Measurements from ENCODE around the gene MLLT10. TPM values are rescaled to one million over a fixed set of nuclear protein-coding genes. Genes with fewer than 3 reads are reported as not detected.
A peak's percentile ranks its signal among the peaks of the same experiment; 100 is the strongest.

Gene MLLT10
- total RNA-seq, 2 donors from 2014 or later = 55.8 to 62.9 TPM

DNA sequence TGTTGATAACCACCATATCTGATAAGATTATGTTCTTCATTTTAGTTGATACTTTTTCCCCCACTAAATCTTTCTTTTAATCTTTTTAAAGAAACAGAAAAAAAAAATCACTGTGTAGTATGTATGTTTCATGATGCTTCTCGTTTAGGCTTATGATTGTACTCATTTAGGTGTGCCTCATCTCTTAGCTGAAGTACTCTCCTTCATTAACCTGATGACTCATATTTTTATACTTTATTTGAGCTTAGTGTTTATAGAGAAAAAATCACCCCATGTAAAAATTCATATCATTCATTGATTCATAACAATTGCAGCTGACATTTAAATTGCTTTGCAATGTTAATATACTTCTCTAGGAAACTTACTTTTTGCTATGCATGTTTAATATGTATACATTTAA lies 158.9 kb downstream of the MLLT10 start:
- H3K4me3 Mint-ChIP-seq = no peak overlapping the region
- H3K36me3 ChIP-seq (ENCODE audit: control insufficient read depth, insufficient read depth, low read length) = peaks cover 63% of the 10 kb centered on the region
- H3K27me3 ChIP-seq (ENCODE audit: control insufficient read depth, insufficient read depth, low read length, poor library complexity, severe bottlenecking) = no peaks in the 10 kb centered on the region
- no peak for DNase-seq
- no peaks in the 10 kb centered on the region for H3K4me1 Mint-ChIP-seq
- no peak for TF ChIP-seq CTCF (conservative IDR thresholded peaks at IDR 0.05)
- H3K9me3 ChIP-seq (ENCODE audit: control insufficient read depth, low read length) = peaks cover 7% of the 10 kb centered on the region
- no peak overlapping the region for H3K27ac ChIP-seq (ENCODE audit: low read depth, low read length)
- H3K27me3 Mint-ChIP-seq (ENCODE audit: insufficient read depth) = no peaks in the 10 kb centered on the region
- no peak overlapping the region for H3K27ac Mint-ChIP-seq
- no peaks in the 10 kb centered on the region for H3K9me3 Mint-ChIP-seq
- WGBS, 2 experiments (ENCODE audit: insufficient coverage in 1 of 2, insufficient read length in 1 of 2) = 100% methylated on average over 1 of the region's 1 CpG; no CpG with 5 or more reads in 1 of the 2 experiments
- H3K36me3 Mint-ChIP-seq (ENCODE audit: low read depth) = peaks cover 23% of the 10 kb centered on the region
- H3K4me3 ChIP-seq (ENCODE audit: low read length) = no peak overlapping the region
- H3K9ac ChIP-seq (ENCODE audit: extremely low read depth, low read length, poor library complexity, severe bottlenecking) = no peak overlapping the region
- H3K4me1 ChIP-seq (ENCODE audit: control insufficient read depth, insufficient read depth, low read length) = no peaks in the 10 kb centered on the region

GRCh38 chr10:21693418-21693817 lies 159.4 kb downstream of the MLLT10 start:
- H3K36me3 ChIP-seq (ENCODE audit: control insufficient read depth, insufficient read depth, low read length) = peaks cover 66% of the 10 kb centered on the region
- no peak overlapping the region for H3K4me3 ChIP-seq (ENCODE audit: low read length)
- peaks cover 12% of the 10 kb centered on the region for H3K9me3 ChIP-seq (ENCODE audit: control insufficient read depth, low read length)
- H3K9ac ChIP-seq (ENCODE audit: extremely low read depth, low read length, poor library complexity, severe bottlenecking) = no peak overlapping the region
- H3K4me1 ChIP-seq (ENCODE audit: control insufficient read depth, insufficient read depth, low read length) = no peaks in the 10 kb centered on the region
- H3K36me3 Mint-ChIP-seq (ENCODE audit: low read depth) = peaks cover 27% of the 10 kb centered on the region
- no peak overlapping the region for H3K4me3 Mint-ChIP-seq
- H3K27ac ChIP-seq (ENCODE audit: low read depth, low read length) = no peak overlapping the region
- peaks cover 3% of the 10 kb centered on the region for H3K9me3 Mint-ChIP-seq
- no peak overlapping the region for H3K27ac Mint-ChIP-seq
- 93 to 99% methylated on average over 3 to 5 of the region's 5 CpGs for WGBS, 2 experiments (ENCODE audit: insufficient coverage in 1 of 2, insufficient read length in 1 of 2)
- no peaks in the 10 kb centered on the region for H3K4me1 Mint-ChIP-seq
- no peaks in the 10 kb centered on the region for H3K27me3 Mint-ChIP-seq (ENCODE audit: insufficient read depth)
- no peak for TF ChIP-seq CTCF (conservative IDR thresholded peaks at IDR 0.05)
- no peak for DNase-seq
- H3K27me3 ChIP-seq (ENCODE audit: control insufficient read depth, insufficient read depth, low read length, poor library complexity, severe bottlenecking) = no peaks in the 10 kb centered on the region

GRCh38 chr10:21694631-21695030 lies 160.6 kb downstream of the MLLT10 start:
- peak overlapping the region; percentile 53 for H3K27ac Mint-ChIP-seq
- H3K4me3 Mint-ChIP-seq = no peak overlapping the region
- Histone ChIP-seq H3K9ac (ENCODE audit: extremely low read depth, low read length, poor library complexity, severe bottlenecking) (no peak overlapping the region), H3K4me3 (ENCODE audit: low read length) (no peak overlapping the region), H3K36me3 (ENCODE audit: control insufficient read depth, insufficient read depth, low read length) (peaks cover 69% of the 10 kb centered on the region), H3K27ac (ENCODE audit: low read depth, low read length) (no peak overlapping the region), H3K9me3 (ENCODE audit: control insufficient read depth, low read length) (peaks cover 24% of the 10 kb centered on the region), H3K4me1 (ENCODE audit: control insufficient read depth, insufficient read depth, low read length) (no peaks in the 10 kb centered on the region), H3K27me3 (ENCODE audit: control insufficient read depth, insufficient read depth, low read length, poor library complexity, severe bottlenecking) (no peaks in the 10 kb centered on the region)
- H3K36me3 Mint-ChIP-seq (ENCODE audit: low read depth) = peaks cover 38% of the 10 kb centered on the region
- H3K27me3 Mint-ChIP-seq (ENCODE audit: insufficient read depth) = no peaks in the 10 kb centered on the region
- TF ChIP-seq CTCF (conservative IDR thresholded peaks at IDR 0.05) = no peak
- peaks cover 14% of the 10 kb centered on the region for H3K9me3 Mint-ChIP-seq
- no peaks in the 10 kb centered on the region for H3K4me1 Mint-ChIP-seq
- DNase-seq = no peak
- WGBS, 2 experiments (ENCODE audit: insufficient coverage in 1 of 2, insufficient read length in 1 of 2) = 93 to 100% methylated on average over 1 to 3 of the region's 3 CpGs
